Measurements from ENCODE around the gene DDX47. TPM values are rescaled to one million over a fixed set of nuclear protein-coding genes. Genes with fewer than 3 reads are reported as not detected.

The DDX47 gene
- total RNA-seq, 4 donors from 2014 or later: 32.6 to 70.9 (median 36.5) TPM

GRCh38 chr12:12788675-12789368 lies 24.3 kb upstream of the DDX47 start:
- TF ChIP-seq CTCF (IDR thresholded peaks at IDR 0.05; ENCODE audit: low read depth): no peak

GRCh38 chr12:12790956-12791355 lies 22.2 kb upstream of the DDX47 start:
- TF ChIP-seq CTCF (IDR thresholded peaks at IDR 0.05; ENCODE audit: low read depth): no peak

- no peak for TF ChIP-seq CTCF (IDR thresholded peaks at IDR 0.05; ENCODE audit: low read depth)
Measured at GRCh38 chr12:12791756-12792369, 21.3 kb upstream of the DDX47 start.

DNA sequence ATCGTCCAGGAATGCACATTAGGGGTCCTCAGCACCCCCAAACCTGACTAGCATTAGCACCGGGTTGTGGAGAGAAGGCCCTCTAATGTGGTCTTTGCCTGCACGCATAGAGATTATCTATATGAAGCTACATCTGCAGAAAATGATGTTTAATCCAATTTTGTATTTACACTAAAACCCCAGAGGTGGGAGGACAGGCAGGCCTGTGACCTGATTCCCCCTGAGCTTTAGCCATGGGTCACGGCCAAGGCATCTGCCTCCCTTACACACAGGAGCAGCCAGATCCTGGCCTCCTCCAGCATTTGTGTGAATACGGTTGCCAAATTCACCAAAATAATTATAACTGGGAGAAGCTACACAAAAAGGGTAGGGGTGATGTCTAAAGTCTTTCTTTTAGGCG lies 20.7 kb upstream of the DDX47 start:
- TF ChIP-seq CTCF (IDR thresholded peaks at IDR 0.05; ENCODE audit: low read depth): no peak

- no peak for TF ChIP-seq CTCF (IDR thresholded peaks at IDR 0.05; ENCODE audit: low read depth)
Measured at GRCh38 chr12:12794686-12795085, 18.5 kb upstream of the DDX47 start.

- no peak for TF ChIP-seq CTCF (IDR thresholded peaks at IDR 0.05; ENCODE audit: low read depth)
Measured at GRCh38 chr12:12796171-12796570, 17.0 kb upstream of the DDX47 start.

GRCh38 chr12:12796928-12797793 lies 16.0 kb upstream of the DDX47 start:
- no peak for TF ChIP-seq CTCF (IDR thresholded peaks at IDR 0.05; ENCODE audit: low read depth)
